Measurements from ENCODE around the gene PCNX2. TPM values are rescaled to one million over a fixed set of nuclear protein-coding genes. Genes with fewer than 3 reads are reported as not detected.
A peak's percentile ranks its signal among the peaks of the same experiment; 100 is the strongest.

PCNX2 gene
- total RNA-seq, 1 donor from 2014 or later: 25.5 TPM

DNA sequence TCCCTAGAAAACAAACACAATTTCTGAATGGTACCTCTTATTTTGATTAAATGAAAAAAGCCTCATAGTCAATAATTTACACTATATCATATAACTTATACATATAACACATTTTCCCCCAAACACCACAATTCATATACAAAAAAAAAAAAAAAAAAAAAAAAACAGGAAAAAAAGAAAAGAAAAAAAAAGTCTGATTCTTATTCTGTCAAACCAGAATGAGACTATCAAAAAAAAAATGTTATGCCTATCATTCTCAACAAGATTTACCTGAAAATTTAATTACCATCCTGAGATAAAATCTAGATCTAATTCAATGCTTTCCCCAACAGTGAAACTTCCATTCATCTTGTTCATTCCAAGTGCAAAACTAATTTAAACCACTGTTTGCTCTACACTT is 86.8 kb downstream of the PCNX2 start:
- Mint-ChIP-seq H3K36me3 (ENCODE audit: low read depth, unreplicated experiment) (peaks cover 20% of the 10 kb centered on the region), H3K27me3 (ENCODE audit: low read depth, unreplicated experiment) (no peaks in the 10 kb centered on the region), H3K9me3 (ENCODE audit: unreplicated experiment) (no peaks in the 10 kb centered on the region), H3K4me3 (ENCODE audit: unreplicated experiment) (no peak overlapping the region), H3K27ac (ENCODE audit: unreplicated experiment) (no peak overlapping the region), H3K4me1 (ENCODE audit: low read depth, unreplicated experiment) (peaks cover 7% of the 10 kb centered on the region)
- no peaks in the 10 kb centered on the region for H4K20me1 ChIP-seq (ENCODE audit: insufficient read depth, low read length)
- no peak overlapping the region for H3K27ac ChIP-seq (ENCODE audit: low read depth, low read length)
- H3K27me3 ChIP-seq (ENCODE audit: insufficient read depth, low read length): no peaks in the 10 kb centered on the region
- DNase-seq (ENCODE audit: low read depth) (no peak), FAIRE-seq (no peak)
- no peak overlapping the region for H3K4me2 ChIP-seq (ENCODE audit: low read length)
- no peaks in the 10 kb centered on the region for H3K9me3 ChIP-seq (ENCODE audit: insufficient read depth, low read depth, low read length)
- TF ChIP-seq, protein P1, sequence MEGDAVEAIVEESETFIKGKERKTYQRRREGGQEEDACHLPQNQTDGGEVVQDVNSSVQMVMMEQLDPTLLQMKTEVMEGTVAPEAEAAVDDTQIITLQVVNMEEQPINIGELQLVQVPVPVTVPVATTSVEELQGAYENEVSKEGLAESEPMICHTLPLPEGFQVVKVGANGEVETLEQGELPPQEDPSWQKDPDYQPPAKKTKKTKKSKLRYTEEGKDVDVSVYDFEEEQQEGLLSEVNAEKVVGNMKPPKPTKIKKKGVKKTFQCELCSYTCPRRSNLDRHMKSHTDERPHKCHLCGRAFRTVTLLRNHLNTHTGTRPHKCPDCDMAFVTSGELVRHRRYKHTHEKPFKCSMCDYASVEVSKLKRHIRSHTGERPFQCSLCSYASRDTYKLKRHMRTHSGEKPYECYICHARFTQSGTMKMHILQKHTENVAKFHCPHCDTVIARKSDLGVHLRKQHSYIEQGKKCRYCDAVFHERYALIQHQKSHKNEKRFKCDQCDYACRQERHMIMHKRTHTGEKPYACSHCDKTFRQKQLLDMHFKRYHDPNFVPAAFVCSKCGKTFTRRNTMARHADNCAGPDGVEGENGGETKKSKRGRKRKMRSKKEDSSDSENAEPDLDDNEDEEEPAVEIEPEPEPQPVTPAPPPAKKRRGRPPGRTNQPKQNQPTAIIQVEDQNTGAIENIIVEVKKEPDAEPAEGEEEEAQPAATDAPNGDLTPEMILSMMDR (IDR thresholded peaks at IDR 0.05; ENCODE audit: insufficient read depth, low read depth, low read length): no peak
- no peak for TF ChIP-seq EZH2 (IDR thresholded peaks at IDR 0.05; ENCODE audit: insufficient read depth, low read length)
- H3K9ac ChIP-seq (ENCODE audit: low read length): no peak overlapping the region
- H3K36me3 ChIP-seq (ENCODE audit: insufficient read depth, low read length): peaks cover 3% of the 10 kb centered on the region
- H3K79me2 ChIP-seq (ENCODE audit: insufficient read depth, low read length): no peaks in the 10 kb centered on the region
- no peaks in the 10 kb centered on the region for H3K4me1 ChIP-seq (ENCODE audit: insufficient read depth, low read length)
- H2AFZ ChIP-seq (ENCODE audit: low read depth, low read length): no peak overlapping the region
- H3K4me3 ChIP-seq (ENCODE audit: insufficient read depth, low read depth, low read length): no peak overlapping the region

DNA sequence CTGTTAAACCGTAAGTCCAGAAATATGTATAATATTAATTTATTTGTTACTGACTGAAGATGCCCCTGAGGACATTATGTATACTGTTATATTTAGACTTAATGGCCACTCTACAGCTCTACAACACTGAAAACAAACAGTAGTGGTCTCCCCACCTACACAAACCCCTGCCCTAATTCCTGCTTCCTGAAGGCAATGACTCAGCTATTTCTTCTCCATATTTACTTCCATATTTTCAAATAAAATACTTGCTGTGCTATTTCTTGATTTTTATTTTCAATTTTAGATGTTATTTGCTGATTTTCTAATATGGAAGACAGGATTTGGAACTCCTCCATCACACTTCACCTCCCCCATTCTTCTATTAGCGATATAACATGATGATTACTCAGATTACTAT is 97.6 kb downstream of the PCNX2 start:
- H3K36me3 Mint-ChIP-seq (ENCODE audit: low read depth, unreplicated experiment): peaks cover 40% of the 10 kb centered on the region
- H3K4me3 Mint-ChIP-seq (ENCODE audit: unreplicated experiment): no peak overlapping the region

GRCh38 chr1:233193741-233194140 is 101.8 kb downstream of the PCNX2 start:
- no peak overlapping the region for H3K9ac ChIP-seq (ENCODE audit: low read length)
- Mint-ChIP-seq H3K4me1 (ENCODE audit: low read depth, unreplicated experiment) (peaks cover 8% of the 10 kb centered on the region), H3K27me3 (ENCODE audit: low read depth, unreplicated experiment) (no peaks in the 10 kb centered on the region), H3K9me3 (ENCODE audit: unreplicated experiment) (peaks cover 3% of the 10 kb centered on the region), H3K27ac (ENCODE audit: unreplicated experiment) (no peak overlapping the region), H3K4me3 (ENCODE audit: unreplicated experiment) (no peak overlapping the region), H3K36me3 (ENCODE audit: low read depth, unreplicated experiment) (peaks cover 29% of the 10 kb centered on the region)
- no peak overlapping the region for H3K27ac ChIP-seq (ENCODE audit: low read depth, low read length)
- FAIRE-seq (no peak), DNase-seq (ENCODE audit: low read depth) (no peak)
- H3K4me2 ChIP-seq (ENCODE audit: low read length): no peak overlapping the region
- H3K4me3 ChIP-seq (ENCODE audit: insufficient read depth, low read depth, low read length): no peak overlapping the region
- H2AFZ ChIP-seq (ENCODE audit: low read depth, low read length): no peak overlapping the region
- TF ChIP-seq, protein P1 (IDR thresholded peaks at IDR 0.05; ENCODE audit: insufficient read depth, low read depth, low read length): no peak
- TF ChIP-seq EZH2 (IDR thresholded peaks at IDR 0.05; ENCODE audit: insufficient read depth, low read length): no peak
- H4K20me1 ChIP-seq (ENCODE audit: insufficient read depth, low read length): no peaks in the 10 kb centered on the region
- H3K9me3 ChIP-seq (ENCODE audit: insufficient read depth, low read depth, low read length): no peaks in the 10 kb centered on the region
- peaks cover 12% of the 10 kb centered on the region for H3K36me3 ChIP-seq (ENCODE audit: insufficient read depth, low read length)
- no peaks in the 10 kb centered on the region for H3K4me1 ChIP-seq (ENCODE audit: insufficient read depth, low read length)
- H3K27me3 ChIP-seq (ENCODE audit: insufficient read depth, low read length): no peaks in the 10 kb centered on the region
- H3K79me2 ChIP-seq (ENCODE audit: insufficient read depth, low read length): no peaks in the 10 kb centered on the region

More for the DNA sequence above, 97.6 kb downstream of the PCNX2 start:
- H3K27ac ChIP-seq (ENCODE audit: low read depth, low read length): no peak overlapping the region
- Mint-ChIP-seq H3K27ac (ENCODE audit: unreplicated experiment) (no peak overlapping the region), H3K9me3 (ENCODE audit: unreplicated experiment) (peaks cover 3% of the 10 kb centered on the region), H3K27me3 (ENCODE audit: low read depth, unreplicated experiment) (no peaks in the 10 kb centered on the region), H3K4me1 (ENCODE audit: low read depth, unreplicated experiment) (peaks cover 14% of the 10 kb centered on the region)
- H2AFZ ChIP-seq (ENCODE audit: low read depth, low read length): no peak overlapping the region
- no peak for DNase-seq (ENCODE audit: low read depth)
- peaks cover 5% of the 10 kb centered on the region for H3K4me1 ChIP-seq (ENCODE audit: insufficient read depth, low read length)
- no peak overlapping the region for H3K4me3 ChIP-seq (ENCODE audit: insufficient read depth, low read depth, low read length)
- H3K27me3 ChIP-seq (ENCODE audit: insufficient read depth, low read length): no peaks in the 10 kb centered on the region
- no peak overlapping the region for H3K4me2 ChIP-seq (ENCODE audit: low read length)
- no peaks in the 10 kb centered on the region for H4K20me1 ChIP-seq (ENCODE audit: insufficient read depth, low read length)
- H3K79me2 ChIP-seq (ENCODE audit: insufficient read depth, low read length): no peaks in the 10 kb centered on the region
- TF ChIP-seq, protein P1 (IDR thresholded peaks at IDR 0.05; ENCODE audit: insufficient read depth, low read depth, low read length): no peak
- TF ChIP-seq EZH2 (IDR thresholded peaks at IDR 0.05; ENCODE audit: insufficient read depth, low read length): no peak
- no peak overlapping the region for H3K9ac ChIP-seq (ENCODE audit: low read length)
- no peaks in the 10 kb centered on the region for H3K9me3 ChIP-seq (ENCODE audit: insufficient read depth, low read depth, low read length)
- peaks cover 16% of the 10 kb centered on the region for H3K36me3 ChIP-seq (ENCODE audit: insufficient read depth, low read length)
- FAIRE-seq: peak; percentile 47

Measured in astrocyte (in vitro differentiated cells and primary cell).